ENCODE data around the gene GRM1.

DNA sequence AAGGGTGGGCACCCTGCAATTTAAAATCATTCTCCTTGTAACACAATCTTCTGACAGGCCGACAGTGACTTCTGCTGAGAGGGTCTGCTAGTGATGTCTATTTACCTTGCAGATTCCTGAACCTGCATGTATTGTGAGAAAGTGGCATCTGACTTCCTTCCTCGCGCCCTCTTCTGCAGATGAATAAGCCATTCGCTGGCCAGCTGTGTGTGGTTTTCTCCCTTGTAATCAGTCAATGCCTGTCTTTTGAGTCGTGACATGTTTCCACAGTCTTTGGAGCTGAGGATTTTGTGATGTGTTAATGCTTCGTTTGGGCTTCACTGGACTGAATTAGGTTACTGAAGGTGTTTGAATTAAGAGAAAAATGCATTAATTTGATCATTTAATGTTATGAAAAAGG is 125.3 kb downstream of the GRM1 start:
- TF ChIP-seq, protein P1, sequence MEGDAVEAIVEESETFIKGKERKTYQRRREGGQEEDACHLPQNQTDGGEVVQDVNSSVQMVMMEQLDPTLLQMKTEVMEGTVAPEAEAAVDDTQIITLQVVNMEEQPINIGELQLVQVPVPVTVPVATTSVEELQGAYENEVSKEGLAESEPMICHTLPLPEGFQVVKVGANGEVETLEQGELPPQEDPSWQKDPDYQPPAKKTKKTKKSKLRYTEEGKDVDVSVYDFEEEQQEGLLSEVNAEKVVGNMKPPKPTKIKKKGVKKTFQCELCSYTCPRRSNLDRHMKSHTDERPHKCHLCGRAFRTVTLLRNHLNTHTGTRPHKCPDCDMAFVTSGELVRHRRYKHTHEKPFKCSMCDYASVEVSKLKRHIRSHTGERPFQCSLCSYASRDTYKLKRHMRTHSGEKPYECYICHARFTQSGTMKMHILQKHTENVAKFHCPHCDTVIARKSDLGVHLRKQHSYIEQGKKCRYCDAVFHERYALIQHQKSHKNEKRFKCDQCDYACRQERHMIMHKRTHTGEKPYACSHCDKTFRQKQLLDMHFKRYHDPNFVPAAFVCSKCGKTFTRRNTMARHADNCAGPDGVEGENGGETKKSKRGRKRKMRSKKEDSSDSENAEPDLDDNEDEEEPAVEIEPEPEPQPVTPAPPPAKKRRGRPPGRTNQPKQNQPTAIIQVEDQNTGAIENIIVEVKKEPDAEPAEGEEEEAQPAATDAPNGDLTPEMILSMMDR (IDR thresholded peaks at IDR 0.05; ENCODE audit: insufficient read depth, low read length) = no peak
- TF ChIP-seq GABPA (IDR thresholded peaks at IDR 0.05; ENCODE audit: low read depth) (no peak), POLR2AphosphoS5 (IDR thresholded peaks at IDR 0.05; ENCODE audit: low read depth) (no peak), SPI1 (IDR thresholded peaks at IDR 0.05; ENCODE audit: borderline replicate concordance, low read depth) (no peak)

Data from HL-60 (cell line).